Suppressor macrophage treated with lipopolysaccharide for 4 hours (primary cell): Measurements from ENCODE around the gene PPM1M.
"Not testable (repeated sequence)": the region's sequence is repeated elsewhere in the genome, so short reads cannot be mapped to it uniquely, and the experiment has no call there.

Source experiments
- DNase-seq: peaks from one replicate; pipeline ENCODE4 v3.0.0-alpha.2; 2020

Gene PPM1M

GRCh38 chr3:52248165-52248541, 2.6 kb downstream of the PPM1M start:
- no peak for DNase-seq

- no peak for DNase-seq
Measured at GRCh38 chr3:52248816-52249547, 3.4 kb downstream of the PPM1M start.

- DNase-seq, result no peak
Measured at GRCh38 chr3:52249683-52250082, 4.1 kb downstream of the PPM1M start.

GRCh38 chr3:52250122-52250521, 4.6 kb downstream of the PPM1M start:
- no peak for DNase-seq

GRCh38 chr3:52253314-52254304, 8.1 kb downstream of the PPM1M start:
- peak; percentile 92 for DNase-seq

GRCh38 chr3:52254608-52255007, 9.0 kb downstream of the PPM1M start:
- no peak for DNase-seq

- no peak for DNase-seq
Measured at GRCh38 chr3:52256159-52256558, 10.6 kb downstream of the PPM1M start.

- no peak for DNase-seq
Measured at GRCh38 chr3:52256622-52257021, 11.1 kb downstream of the PPM1M start.

GRCh38 chr3:52257911-52258310, 12.4 kb downstream of the PPM1M start:
- no peak for DNase-seq

GRCh38 chr3:52259035-52259434, 13.5 kb downstream of the PPM1M start:
- no peak for DNase-seq

GRCh38 chr3:52259448-52259847, 13.9 kb downstream of the PPM1M start:
- DNase-seq, result no peak

GRCh38 chr3:52262447-52262846, 16.9 kb downstream of the PPM1M start:
- DNase-seq, result no peak

GRCh38 chr3:52265387-52265786, 19.8 kb downstream of the PPM1M start:
- DNase-seq, result no peak

GRCh38 chr3:52268036-52268435, 22.5 kb downstream of the PPM1M start:
- no peak for DNase-seq

- DNase-seq, result peak; percentile 72
Measured at GRCh38 chr3:52269776-52270175, 24.2 kb downstream of the PPM1M start.

GRCh38 chr3:52270252-52270754, 24.7 kb downstream of the PPM1M start:
- peak; percentile 62 for DNase-seq

GRCh38 chr3:52272172-52272571, 26.6 kb downstream of the PPM1M start:
- DNase-seq, result not testable (repeated sequence)

GRCh38 chr3:52272831-52273230, 27.3 kb downstream of the PPM1M start:
- DNase-seq, result no peak

GRCh38 chr3:52274781-52275180, 29.2 kb downstream of the PPM1M start:
- DNase-seq, result not testable (repeated sequence)

- peak; percentile 82 for DNase-seq
Measured at GRCh38 chr3:52277071-52277964, 31.8 kb downstream of the PPM1M start.

GRCh38 chr3:52277972-52278509, 32.5 kb downstream of the PPM1M start:
- DNase-seq, result peak; percentile 71

- DNase-seq, result peak; percentile 98
Measured at GRCh38 chr3:52278510-52279069, 33.0 kb downstream of the PPM1M start, which contains the start of gene WDR82. WDR82 (minus strand) TSS chr3:52278649; CDS start chr3:52278361, 288 bp downstream.
